Measurements from ENCODE around the gene ANKRD44.

Gene ANKRD44

DNA sequence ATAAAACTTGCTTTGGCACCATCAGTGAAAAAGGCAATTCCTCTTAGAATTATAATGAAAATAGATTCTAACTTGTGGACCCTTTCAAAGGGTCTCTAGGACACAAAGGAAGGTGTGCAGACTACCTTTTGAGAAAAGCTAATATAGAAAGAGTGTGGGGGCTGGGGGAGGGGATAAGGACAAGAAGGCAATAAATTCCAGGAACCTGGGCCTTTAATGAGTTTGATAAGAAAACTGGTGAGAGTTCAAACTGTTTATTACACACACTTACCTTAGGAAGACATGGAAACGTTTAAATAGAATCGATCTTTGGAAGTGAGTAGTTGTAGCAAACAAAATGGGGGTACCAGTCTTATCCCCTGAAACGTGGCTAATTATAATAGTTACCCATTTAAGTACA lies 344.5 kb downstream of the ANKRD44 start:
- Histone ChIP-seq H3K4me3 (ENCODE audit: low read depth, low read length) (no peak overlapping the region), H3K27ac (no peak overlapping the region), H3K27me3 (replicated peaks) (no peaks in the 10 kb centered on the region), H3K36me3 (replicated peaks) (no peaks in the 10 kb centered on the region)
- in situ Hi-C loops (cut with HindIII; ENCODE audit: low pct_ligation_motif_present, low sequenced_read_pairs) = no loop called here
- no peak for DNase-seq
- TF ChIP-seq, protein P1, sequence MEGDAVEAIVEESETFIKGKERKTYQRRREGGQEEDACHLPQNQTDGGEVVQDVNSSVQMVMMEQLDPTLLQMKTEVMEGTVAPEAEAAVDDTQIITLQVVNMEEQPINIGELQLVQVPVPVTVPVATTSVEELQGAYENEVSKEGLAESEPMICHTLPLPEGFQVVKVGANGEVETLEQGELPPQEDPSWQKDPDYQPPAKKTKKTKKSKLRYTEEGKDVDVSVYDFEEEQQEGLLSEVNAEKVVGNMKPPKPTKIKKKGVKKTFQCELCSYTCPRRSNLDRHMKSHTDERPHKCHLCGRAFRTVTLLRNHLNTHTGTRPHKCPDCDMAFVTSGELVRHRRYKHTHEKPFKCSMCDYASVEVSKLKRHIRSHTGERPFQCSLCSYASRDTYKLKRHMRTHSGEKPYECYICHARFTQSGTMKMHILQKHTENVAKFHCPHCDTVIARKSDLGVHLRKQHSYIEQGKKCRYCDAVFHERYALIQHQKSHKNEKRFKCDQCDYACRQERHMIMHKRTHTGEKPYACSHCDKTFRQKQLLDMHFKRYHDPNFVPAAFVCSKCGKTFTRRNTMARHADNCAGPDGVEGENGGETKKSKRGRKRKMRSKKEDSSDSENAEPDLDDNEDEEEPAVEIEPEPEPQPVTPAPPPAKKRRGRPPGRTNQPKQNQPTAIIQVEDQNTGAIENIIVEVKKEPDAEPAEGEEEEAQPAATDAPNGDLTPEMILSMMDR (IDR thresholded peaks at IDR 0.05; ENCODE audit: low read depth, low read length, missing control alignments) = no peak

DNA sequence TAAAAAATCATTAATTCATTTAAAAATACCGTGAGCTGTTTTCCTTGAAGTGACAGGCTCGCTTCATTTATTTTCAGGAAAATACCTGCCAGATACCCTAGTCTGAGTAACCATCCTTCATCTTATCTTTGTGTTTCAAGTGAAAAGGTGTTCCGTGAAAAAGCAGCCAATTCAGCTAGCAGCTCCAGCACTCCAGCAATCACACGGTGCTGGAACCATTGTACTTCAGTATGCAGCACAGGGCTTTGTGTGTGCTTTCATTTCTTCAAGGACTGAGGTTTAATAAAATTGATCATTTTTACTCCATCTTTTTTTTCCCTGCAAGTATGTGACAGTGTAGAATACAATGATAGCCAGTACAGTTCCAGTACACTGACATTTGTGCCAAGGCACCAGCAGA lies 344.9 kb downstream of the ANKRD44 start:
- no peaks in the 10 kb centered on the region for H3K27me3 ChIP-seq (replicated peaks)
- no peaks in the 10 kb centered on the region for H3K36me3 ChIP-seq (replicated peaks)
- in situ Hi-C loops (cut with HindIII; ENCODE audit: low pct_ligation_motif_present, low sequenced_read_pairs) = no loop called here
- H3K27ac ChIP-seq = no peak overlapping the region
- no peak for DNase-seq
- no peak overlapping the region for H3K4me3 ChIP-seq (ENCODE audit: low read depth, low read length)
- TF ChIP-seq, protein P1 (IDR thresholded peaks at IDR 0.05; ENCODE audit: low read depth, low read length, missing control alignments) = no peak

DNA sequence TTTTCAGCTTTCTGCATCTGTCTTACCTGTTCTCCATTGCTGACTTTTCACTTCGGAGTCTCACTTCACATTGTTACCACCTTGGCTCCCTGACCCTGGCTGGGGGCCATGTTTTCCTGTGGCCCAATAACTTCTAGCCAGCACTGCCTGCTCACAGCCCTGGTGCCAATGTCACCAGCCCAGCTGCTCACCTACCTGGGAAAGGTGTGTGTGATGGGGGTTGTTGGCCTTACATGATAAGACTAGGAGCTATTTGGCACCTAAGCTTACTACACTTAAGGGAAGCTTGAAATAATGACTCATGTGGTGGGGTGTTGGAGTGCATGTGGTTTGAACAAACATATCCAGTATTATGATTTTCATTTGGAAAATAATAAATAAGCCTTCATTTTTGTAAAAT lies 346.6 kb downstream of the ANKRD44 start:
- H3K4me3 ChIP-seq (ENCODE audit: low read depth, low read length) = no peak overlapping the region
- no peak for DNase-seq
- H3K27me3 ChIP-seq (replicated peaks) = no peaks in the 10 kb centered on the region
- TF ChIP-seq, protein P1 (IDR thresholded peaks at IDR 0.05; ENCODE audit: low read depth, low read length, missing control alignments) = no peak
- no peak overlapping the region for H3K27ac ChIP-seq
- in situ Hi-C loops (cut with HindIII; ENCODE audit: low pct_ligation_motif_present, low sequenced_read_pairs) = no loop called here
- no peaks in the 10 kb centered on the region for H3K36me3 ChIP-seq (replicated peaks)

DNA sequence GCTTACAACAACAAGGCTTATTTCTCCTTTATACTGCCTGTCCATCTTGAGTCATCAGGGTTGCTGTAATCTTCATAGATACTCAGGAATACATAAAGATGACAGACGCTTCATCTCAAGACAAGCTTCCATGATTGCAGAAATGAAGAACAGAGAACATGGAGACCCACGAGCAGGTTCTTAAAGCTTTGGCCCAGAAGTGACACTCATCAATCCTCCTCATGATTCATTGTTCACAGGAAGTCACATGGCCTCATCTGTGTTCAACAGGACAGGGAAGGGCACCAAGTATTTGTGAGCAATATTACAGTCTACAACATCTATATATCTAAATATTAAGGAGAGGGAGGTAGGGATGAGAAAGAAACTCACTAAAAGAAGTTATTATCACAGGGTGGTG lies 347.5 kb downstream of the ANKRD44 start:
- H3K36me3 ChIP-seq (replicated peaks) = no peaks in the 10 kb centered on the region
- H3K27me3 ChIP-seq (replicated peaks) = no peaks in the 10 kb centered on the region
- no peak overlapping the region for H3K4me3 ChIP-seq (ENCODE audit: low read depth, low read length)
- TF ChIP-seq, protein P1 (IDR thresholded peaks at IDR 0.05; ENCODE audit: low read depth, low read length, missing control alignments) = no peak
- no peak for DNase-seq
- H3K27ac ChIP-seq = no peak overlapping the region
- in situ Hi-C loops (cut with HindIII; ENCODE audit: low pct_ligation_motif_present, low sequenced_read_pairs) = no loop called here

DNA sequence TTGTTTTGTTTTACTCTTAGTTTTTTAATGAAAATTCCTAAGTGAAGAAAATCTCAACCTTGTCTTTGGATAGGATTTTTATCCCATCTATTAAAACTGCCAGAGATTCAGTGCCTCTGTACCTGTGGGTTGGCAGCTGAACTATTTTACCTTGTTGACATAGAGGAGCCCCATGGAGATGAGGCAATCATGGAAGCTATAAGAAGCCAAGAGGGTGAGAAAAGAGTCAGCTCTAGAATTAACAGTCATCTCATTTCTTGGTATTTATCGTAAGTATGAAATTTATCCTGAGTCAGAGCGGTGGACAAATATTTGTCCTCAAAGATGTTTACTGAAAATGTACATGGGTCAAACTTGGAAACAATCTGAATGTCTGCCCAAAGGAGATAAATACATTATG lies 348.3 kb downstream of the ANKRD44 start:
- in situ Hi-C loops (cut with HindIII; ENCODE audit: low pct_ligation_motif_present, low sequenced_read_pairs) = no loop called here
- H3K27ac ChIP-seq = no peak overlapping the region
- H3K27me3 ChIP-seq (replicated peaks) = no peaks in the 10 kb centered on the region
- TF ChIP-seq, protein P1 (IDR thresholded peaks at IDR 0.05; ENCODE audit: low read depth, low read length, missing control alignments) = no peak
- no peak for DNase-seq
- H3K36me3 ChIP-seq (replicated peaks) = no peaks in the 10 kb centered on the region
- no peak overlapping the region for H3K4me3 ChIP-seq (ENCODE audit: low read depth, low read length)

DNA sequence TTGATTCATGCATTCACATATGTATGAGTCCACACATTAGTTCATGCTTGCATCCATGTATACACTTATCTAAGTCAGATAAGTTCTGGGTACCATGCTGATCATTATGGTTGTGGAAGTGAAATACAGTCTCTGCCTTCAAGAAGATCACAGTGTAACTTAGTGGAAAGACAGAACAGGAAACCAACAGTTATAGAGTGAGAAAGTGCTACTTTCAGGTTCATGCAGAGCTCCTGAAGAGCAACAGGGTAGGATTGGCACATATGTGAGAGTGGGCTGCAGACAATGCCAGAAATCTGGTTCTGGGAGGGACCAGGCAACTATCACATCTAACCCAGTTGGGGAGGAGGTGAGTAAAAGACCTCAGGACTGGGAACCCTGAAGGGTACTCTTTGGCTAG lies 348.7 kb downstream of the ANKRD44 start:
- no peak for DNase-seq
- in situ Hi-C loops (cut with HindIII; ENCODE audit: low pct_ligation_motif_present, low sequenced_read_pairs) = no loop called here

More for the DNA sequence above, 348.7 kb downstream of the ANKRD44 start:
- Histone ChIP-seq H3K27ac (no peak overlapping the region), H3K27me3 (replicated peaks) (no peaks in the 10 kb centered on the region), H3K36me3 (replicated peaks) (no peaks in the 10 kb centered on the region), H3K4me3 (ENCODE audit: low read depth, low read length) (no peak overlapping the region)
- TF ChIP-seq, protein P1 (IDR thresholded peaks at IDR 0.05; ENCODE audit: low read depth, low read length, missing control alignments) = no peak

Measured in brain microvascular endothelial cell (primary cell).